ENCODE measurements around the gene CCDC171. TPM values are rescaled to one million over a fixed set of nuclear protein-coding genes. Genes with fewer than 3 reads are reported as not detected.
A peak's percentile ranks its signal among the peaks of the same experiment; 100 is the strongest.

The CCDC171 gene
- total RNA-seq, 2 experiments from 2014 or later: 10.4 to 18.2 TPM

DNA sequence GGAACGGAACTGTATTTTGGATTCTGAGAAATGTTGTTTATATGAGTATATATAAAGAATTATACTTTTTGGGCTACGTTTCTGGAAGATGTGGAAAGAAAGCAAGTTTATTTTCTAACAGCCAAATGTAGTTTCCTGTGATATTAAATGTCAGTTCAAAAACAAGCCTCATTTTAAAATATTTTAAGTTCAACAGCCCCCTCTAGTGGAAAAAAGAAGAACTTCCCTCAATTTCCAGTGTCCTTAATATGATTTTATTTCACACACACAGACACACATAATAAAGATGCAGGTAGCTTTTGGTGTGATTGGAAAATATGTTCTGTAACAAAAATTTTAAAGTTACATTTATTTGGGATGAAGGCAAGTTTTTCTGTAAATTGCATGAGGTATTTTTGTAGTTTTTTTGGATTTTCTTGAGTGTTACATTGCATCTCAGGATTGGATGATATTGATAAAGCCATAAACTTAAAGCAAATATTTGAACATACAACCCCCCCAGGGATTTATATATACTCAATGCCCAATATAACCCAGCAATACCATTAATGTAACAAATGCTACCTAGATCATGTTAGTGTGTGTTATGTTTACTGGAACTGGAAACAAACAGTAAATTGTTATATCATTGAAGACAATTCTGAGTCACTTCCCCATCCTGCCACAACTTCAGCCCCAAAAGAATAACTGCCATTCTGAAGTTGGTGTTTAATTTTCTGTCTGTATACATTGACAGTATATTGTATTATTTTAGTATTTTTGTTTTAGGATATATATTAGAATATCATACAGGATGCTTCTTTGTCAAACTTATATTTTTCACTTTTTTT lies 54.0 kb downstream of the CCDC171 start:
- Histone ChIP-seq H3K9me3 (ENCODE audit: low read length) (no peaks in the 10 kb centered on the region), H3K9me2 (ENCODE audit: insufficient read depth, low read length) (no peaks in the 10 kb centered on the region), H3K36me3 (ENCODE audit: insufficient read depth, low read length) (peaks cover 11% of the 10 kb centered on the region), H3K4me2 (ENCODE audit: low read length) (no peak overlapping the region), H3K4me1 (ENCODE audit: insufficient read depth, low read length, poor library complexity, severe bottlenecking) (peaks cover 5% of the 10 kb centered on the region), H3K4me3 (ENCODE audit: low read depth, low read length, poor library complexity, severe bottlenecking) (no peak overlapping the region), H4K20me1 (ENCODE audit: insufficient read depth, low read length) (no peaks in the 10 kb centered on the region), H3K27ac (ENCODE audit: low read depth, low read length, poor library complexity, severe bottlenecking) (no peak overlapping the region), H2AFZ (ENCODE audit: low read length) (peak overlapping the region; percentile 42; the same call in 1 of the 2 replicates), H3K79me2 (ENCODE audit: insufficient read depth, low read depth, low read length) (no peaks in the 10 kb centered on the region)
- TF ChIP-seq, protein P1, sequence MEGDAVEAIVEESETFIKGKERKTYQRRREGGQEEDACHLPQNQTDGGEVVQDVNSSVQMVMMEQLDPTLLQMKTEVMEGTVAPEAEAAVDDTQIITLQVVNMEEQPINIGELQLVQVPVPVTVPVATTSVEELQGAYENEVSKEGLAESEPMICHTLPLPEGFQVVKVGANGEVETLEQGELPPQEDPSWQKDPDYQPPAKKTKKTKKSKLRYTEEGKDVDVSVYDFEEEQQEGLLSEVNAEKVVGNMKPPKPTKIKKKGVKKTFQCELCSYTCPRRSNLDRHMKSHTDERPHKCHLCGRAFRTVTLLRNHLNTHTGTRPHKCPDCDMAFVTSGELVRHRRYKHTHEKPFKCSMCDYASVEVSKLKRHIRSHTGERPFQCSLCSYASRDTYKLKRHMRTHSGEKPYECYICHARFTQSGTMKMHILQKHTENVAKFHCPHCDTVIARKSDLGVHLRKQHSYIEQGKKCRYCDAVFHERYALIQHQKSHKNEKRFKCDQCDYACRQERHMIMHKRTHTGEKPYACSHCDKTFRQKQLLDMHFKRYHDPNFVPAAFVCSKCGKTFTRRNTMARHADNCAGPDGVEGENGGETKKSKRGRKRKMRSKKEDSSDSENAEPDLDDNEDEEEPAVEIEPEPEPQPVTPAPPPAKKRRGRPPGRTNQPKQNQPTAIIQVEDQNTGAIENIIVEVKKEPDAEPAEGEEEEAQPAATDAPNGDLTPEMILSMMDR (conservative IDR thresholded peaks at IDR 0.05; ENCODE audit: low read length): peak; percentile 95
- TF ChIP-seq EZH2phosphoT487 (IDR thresholded peaks at IDR 0.05; ENCODE audit: borderline replicate concordance, low read depth, low read length): no peak
- ChIA-PET POLR2A (interaction anchor here (0.7 to 1.3 kb wide), 3 partner anchors 40 to 94 kb away, joined by 3 to 4 read pairs (median 3); partner anchors contain the start of gene CCDC171), CTCF (ENCODE audit: unreplicated experiment) (interaction anchor here (1.1 kb wide), 1 partner anchor 97 kb away, joined by 3 read pairs; the partner anchor contains the start of gene PSIP1)
- intact Hi-C loops (cut with micrococcal nuclease; ENCODE audit: unreplicated experiment): loop anchor here (1.0 to 5.0 kb wide), 7 partner anchors 55 to 396 kb away; partner anchors contain the start of genes PSIP1 and SNAPC3
- DNase-seq (ENCODE audit: low spot score): peak; percentile 70
- no TSS peak for BruUV-seq (replicated peaks)

DNA sequence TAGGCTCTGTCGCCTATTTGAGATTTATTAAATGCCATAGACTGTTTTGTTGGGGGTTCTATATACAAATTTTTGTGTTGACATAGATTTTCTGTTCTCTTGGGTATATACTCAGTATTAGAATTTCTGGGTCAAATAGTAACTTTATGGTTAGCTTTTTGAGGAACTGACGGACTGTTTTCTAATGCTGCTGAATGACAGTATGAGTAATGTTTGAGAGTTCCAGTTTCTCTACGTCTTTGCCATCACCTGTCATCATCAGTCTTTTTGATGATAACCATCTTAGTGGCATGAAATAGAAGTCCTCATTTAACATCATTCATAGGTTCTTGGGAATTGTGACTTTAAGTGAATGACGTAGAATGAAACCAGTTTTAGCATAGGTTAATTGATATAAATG lies 60.1 kb downstream of the CCDC171 start:
- Histone ChIP-seq H3K4me3 (ENCODE audit: low read depth, low read length, poor library complexity, severe bottlenecking) (no peak overlapping the region), H3K79me2 (ENCODE audit: insufficient read depth, low read depth, low read length) (no peaks in the 10 kb centered on the region), H3K27ac (ENCODE audit: low read depth, low read length, poor library complexity, severe bottlenecking) (no peak overlapping the region), H3K4me2 (ENCODE audit: low read length) (no peak overlapping the region), H3K36me3 (ENCODE audit: insufficient read depth, low read length) (peaks cover 17% of the 10 kb centered on the region), H3K9me2 (ENCODE audit: insufficient read depth, low read length) (no peaks in the 10 kb centered on the region), H4K20me1 (ENCODE audit: insufficient read depth, low read length) (no peaks in the 10 kb centered on the region), H3K9me3 (ENCODE audit: low read length) (no peaks in the 10 kb centered on the region), H2AFZ (ENCODE audit: low read length) (no peak overlapping the region), H3K4me1 (ENCODE audit: insufficient read depth, low read length, poor library complexity, severe bottlenecking) (no peaks in the 10 kb centered on the region)
- no TSS peak for BruUV-seq (replicated peaks)
- intact Hi-C loops (cut with micrococcal nuclease; ENCODE audit: unreplicated experiment): no loop called here
- DNase-seq (ENCODE audit: low spot score): no peak
- ChIA-PET POLR2A (interaction anchor here (2.3 kb wide), 1 partner anchor 60 kb away, joined by 6 read pairs; the partner anchor contains the start of gene CCDC171), CTCF (ENCODE audit: unreplicated experiment) (no interaction called here)
- TF ChIP-seq, protein P1 (conservative IDR thresholded peaks at IDR 0.05; ENCODE audit: low read length): no peak
- TF ChIP-seq EZH2phosphoT487 (IDR thresholded peaks at IDR 0.05; ENCODE audit: borderline replicate concordance, low read depth, low read length): no peak

DNA sequence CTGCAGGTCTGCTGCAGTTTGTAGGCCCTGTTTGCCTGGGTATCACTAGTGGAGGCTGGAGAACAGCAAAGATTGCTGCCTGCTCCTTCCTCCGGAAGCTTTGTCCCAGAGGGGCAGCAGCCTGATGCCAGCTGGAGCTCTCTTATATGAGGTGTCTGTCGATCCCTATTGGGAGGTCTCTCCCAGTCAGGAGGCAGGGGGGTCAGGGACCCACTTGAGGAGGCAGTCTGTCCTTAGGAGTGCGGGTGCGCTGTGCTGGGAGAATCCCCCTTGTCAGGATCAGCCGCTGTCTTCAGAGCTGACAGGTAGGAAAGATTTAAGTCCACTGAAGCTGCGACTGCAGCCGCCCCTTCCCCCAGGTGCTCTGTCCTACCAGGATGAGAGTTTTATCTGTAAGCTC lies 64.9 kb downstream of the CCDC171 start:
- H3K4me3 ChIP-seq (ENCODE audit: low read depth, low read length, poor library complexity, severe bottlenecking): no peak overlapping the region
- H3K9me2 ChIP-seq (ENCODE audit: insufficient read depth, low read length): no peaks in the 10 kb centered on the region
- no peaks in the 10 kb centered on the region for H4K20me1 ChIP-seq (ENCODE audit: insufficient read depth, low read length)
- H3K27ac ChIP-seq (ENCODE audit: low read depth, low read length, poor library complexity, severe bottlenecking): no peak overlapping the region
- no peak for DNase-seq (ENCODE audit: low spot score)
- BruUV-seq (replicated peaks): no TSS peak
- POLR2A ChIA-PET: no interaction called here
- H3K9me3 ChIP-seq (ENCODE audit: low read length): no peaks in the 10 kb centered on the region
- H3K79me2 ChIP-seq (ENCODE audit: insufficient read depth, low read depth, low read length): no peaks in the 10 kb centered on the region
- no peaks in the 10 kb centered on the region for H3K4me1 ChIP-seq (ENCODE audit: insufficient read depth, low read length, poor library complexity, severe bottlenecking)
- H3K4me2 ChIP-seq (ENCODE audit: low read length): no peak overlapping the region
- H3K36me3 ChIP-seq (ENCODE audit: insufficient read depth, low read length): peaks cover 7% of the 10 kb centered on the region; the same call in 1 of the 2 replicates
- H2AFZ ChIP-seq (ENCODE audit: low read length): no peak overlapping the region
- CTCF ChIA-PET (ENCODE audit: unreplicated experiment): no interaction called here
- intact Hi-C loops (cut with micrococcal nuclease; ENCODE audit: unreplicated experiment): no loop called here
- TF ChIP-seq, protein P1 (conservative IDR thresholded peaks at IDR 0.05; ENCODE audit: low read length): no peak
- no peak for TF ChIP-seq EZH2phosphoT487 (IDR thresholded peaks at IDR 0.05; ENCODE audit: borderline replicate concordance, low read depth, low read length)
